Breast epithelium (tissue), 4 donors: ENCODE data around the gene TANC1. TPM values are rescaled to one million over a fixed set of nuclear protein-coding genes. Genes with fewer than 3 reads are reported as not detected.
A peak's percentile ranks its signal among the peaks of the same experiment; 100 is the strongest.

Experiments used
- DNase-seq, 2 donors: peaks; one replicate each; pipeline ENCODE4 v3.0.0-alpha.2; 2019; ENCODE audit warnings: low spot score in 2 of 2
- H3K27ac ChIP-seq, 2 donors: fragments of 200-600 bp; sonication (generic) in 1 of 2; one replicate each; pipeline ENCODE4 v1.5.1; 2016 to 2019; ENCODE audit warnings: mild to moderate bottlenecking in 1 of 2
- H3K27me3 ChIP-seq, 2 donors: fragments of 200-600 bp; sonication (generic) in 1 of 2; one replicate each; pipeline versions ENCODE4 v1.5.1 to v1.6.0; 2017 to 2019; ENCODE audit warnings: control low read depth in 1 of 2, mild to moderate bottlenecking in 1 of 2
- H3K36me3 ChIP-seq: fragments of 200-600 bp; one replicate; pipeline ENCODE4 v1.5.1; 2019
- H3K4me1 ChIP-seq, 2 donors: fragments of 200-600 bp; sonication (generic); one replicate each; pipeline ENCODE4 v1.5.1; 2016 to 2019; ENCODE audit warnings: control low read depth in 1 of 2
- H3K4me3 ChIP-seq, 3 donors: fragments of 200-600 bp; sonication (generic); 1 replicate in 2 of 3; 2 replicates in 1 of 3; pipeline ENCODE4 v1.5.1; 2016 to 2019; ENCODE audit warnings: mild to moderate bottlenecking in 3 of 3, moderate library complexity in 2 of 3
- H3K9me3 ChIP-seq, 2 donors: fragments of 200-600 bp; sonication (generic) in 1 of 2; one replicate each; pipeline ENCODE4 v1.5.1; 2016 to 2019; ENCODE audit warnings: control low read depth in 1 of 2
- POLR2A ChIP-seq: fragments of 450-650 bp; IDR thresholded peaks from one replicate; pipeline ENCODE4 v1.6.1; 2016; ENCODE audit warnings: antibody characterized with exemption, mild to moderate bottlenecking, moderate library complexity
- POLR2AphosphoS5 ChIP-seq, 3 donors: sonication (generic); formaldehyde crosslinking; IDR thresholded peaks; one replicate each; pipeline ENCODE4 v1.6.1; 2017; ENCODE audit warnings: antibody characterized with exemption in 3 of 3
- intact Hi-C: fragments of 100-400 bp; cut with DNase I; formaldehyde crosslinking; loops from one replicate; pipeline ENCODE4 v1.15.1; 2023; ENCODE audit warnings: low total_unique reads
- total RNA-seq, 3 donors: library from RNA; depleted of rRNA; stranded (reverse); fragments of >200 nt; gene quantifications; one replicate each; pipeline ENCODE4 v1.1.0, GENCODE V29; 2016
- TF ChIP-seq, protein P1 (sequence below), 3 donors: fragments of 450-650 bp; IDR thresholded peaks; one replicate each; pipeline ENCODE4 v1.5.1; 2016 to 2017; ENCODE audit warnings: antibody characterized with exemption in 3 of 3, mild to moderate bottlenecking in 3 of 3, moderate library complexity in 3 of 3

The TANC1 gene
- total RNA-seq, 3 donors from 2014 or later: 18.9 to 62.3 (median 58.4) TPM

DNA sequence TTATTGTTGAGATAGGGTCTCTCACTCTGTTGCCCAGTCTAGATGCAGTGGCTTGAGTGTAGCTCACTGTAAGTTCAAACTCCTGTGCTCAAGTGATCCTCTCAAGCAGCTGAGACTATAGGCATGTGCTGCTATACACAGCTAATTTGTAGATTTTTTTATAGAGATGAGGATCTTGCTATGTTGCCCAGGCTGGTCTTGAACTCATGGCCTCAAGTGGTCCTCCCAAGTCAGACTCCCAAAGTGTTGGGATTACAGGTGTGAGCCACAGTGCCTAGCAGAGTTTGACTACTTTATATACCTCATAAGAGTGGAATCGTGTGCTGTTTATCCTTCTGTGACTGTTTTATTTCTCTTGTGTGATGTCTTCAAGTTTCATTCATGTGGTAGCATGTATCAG, 60.3 kb downstream of the TANC1 start:
- H3K27me3 ChIP-seq: no peaks in the 10 kb centered on the region
- DNase-seq: no peak
- H3K4me3 ChIP-seq: no peak overlapping the region
- no peaks in the 10 kb centered on the region for H3K36me3 ChIP-seq
- no peak overlapping the region for H3K27ac ChIP-seq
- no peaks in the 10 kb centered on the region for H3K9me3 ChIP-seq
- peaks cover 0 to 3% of the 10 kb centered on the region in 2 donors for H3K4me1 ChIP-seq
- TF ChIP-seq POLR2AphosphoS5 (IDR thresholded peaks at IDR 0.05) (no peak), POLR2A (no peak)
- TF ChIP-seq, protein P1, sequence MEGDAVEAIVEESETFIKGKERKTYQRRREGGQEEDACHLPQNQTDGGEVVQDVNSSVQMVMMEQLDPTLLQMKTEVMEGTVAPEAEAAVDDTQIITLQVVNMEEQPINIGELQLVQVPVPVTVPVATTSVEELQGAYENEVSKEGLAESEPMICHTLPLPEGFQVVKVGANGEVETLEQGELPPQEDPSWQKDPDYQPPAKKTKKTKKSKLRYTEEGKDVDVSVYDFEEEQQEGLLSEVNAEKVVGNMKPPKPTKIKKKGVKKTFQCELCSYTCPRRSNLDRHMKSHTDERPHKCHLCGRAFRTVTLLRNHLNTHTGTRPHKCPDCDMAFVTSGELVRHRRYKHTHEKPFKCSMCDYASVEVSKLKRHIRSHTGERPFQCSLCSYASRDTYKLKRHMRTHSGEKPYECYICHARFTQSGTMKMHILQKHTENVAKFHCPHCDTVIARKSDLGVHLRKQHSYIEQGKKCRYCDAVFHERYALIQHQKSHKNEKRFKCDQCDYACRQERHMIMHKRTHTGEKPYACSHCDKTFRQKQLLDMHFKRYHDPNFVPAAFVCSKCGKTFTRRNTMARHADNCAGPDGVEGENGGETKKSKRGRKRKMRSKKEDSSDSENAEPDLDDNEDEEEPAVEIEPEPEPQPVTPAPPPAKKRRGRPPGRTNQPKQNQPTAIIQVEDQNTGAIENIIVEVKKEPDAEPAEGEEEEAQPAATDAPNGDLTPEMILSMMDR (IDR thresholded peaks at IDR 0.05): no peak
- intact Hi-C loops: no loop called here

DNA sequence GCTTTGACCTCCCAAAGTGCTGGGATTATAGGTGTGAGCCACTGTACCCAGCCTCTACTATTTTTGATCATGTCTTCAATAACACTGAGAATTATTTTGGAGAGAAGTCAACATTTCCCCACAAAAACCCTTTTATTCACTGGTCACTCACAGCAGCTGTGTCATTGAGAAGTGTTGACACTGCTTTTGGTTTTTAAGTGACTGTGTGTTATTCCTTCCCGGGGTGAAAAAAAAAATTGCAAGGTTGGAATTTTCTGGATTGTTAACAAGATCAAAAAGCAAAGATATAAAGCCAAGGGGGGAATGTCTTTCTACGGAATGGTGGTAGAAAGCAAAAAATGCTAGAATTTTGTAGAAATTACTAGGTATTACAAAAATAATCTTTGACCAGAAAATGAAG, 61.5 kb downstream of the TANC1 start:
- intact Hi-C loops: loop anchor here (10.0 kb wide), 1 partner anchor 95 kb away; no protein-coding TSS in a partner anchor
- H3K4me1 ChIP-seq: peaks cover 0 to 3% of the 10 kb centered on the region in 2 donors
- no peak overlapping the region for H3K4me3 ChIP-seq
- peak overlapping the region in 1 of 2 donors; percentile 36 for H3K27ac ChIP-seq
- no peaks in the 10 kb centered on the region for H3K27me3 ChIP-seq
- no peak for DNase-seq
- no peaks in the 10 kb centered on the region for H3K36me3 ChIP-seq
- TF ChIP-seq POLR2AphosphoS5 (IDR thresholded peaks at IDR 0.05): no peak
- TF ChIP-seq, protein P1 (IDR thresholded peaks at IDR 0.05): no peak
- no peak for TF ChIP-seq POLR2A
- no peaks in the 10 kb centered on the region for H3K9me3 ChIP-seq

DNA sequence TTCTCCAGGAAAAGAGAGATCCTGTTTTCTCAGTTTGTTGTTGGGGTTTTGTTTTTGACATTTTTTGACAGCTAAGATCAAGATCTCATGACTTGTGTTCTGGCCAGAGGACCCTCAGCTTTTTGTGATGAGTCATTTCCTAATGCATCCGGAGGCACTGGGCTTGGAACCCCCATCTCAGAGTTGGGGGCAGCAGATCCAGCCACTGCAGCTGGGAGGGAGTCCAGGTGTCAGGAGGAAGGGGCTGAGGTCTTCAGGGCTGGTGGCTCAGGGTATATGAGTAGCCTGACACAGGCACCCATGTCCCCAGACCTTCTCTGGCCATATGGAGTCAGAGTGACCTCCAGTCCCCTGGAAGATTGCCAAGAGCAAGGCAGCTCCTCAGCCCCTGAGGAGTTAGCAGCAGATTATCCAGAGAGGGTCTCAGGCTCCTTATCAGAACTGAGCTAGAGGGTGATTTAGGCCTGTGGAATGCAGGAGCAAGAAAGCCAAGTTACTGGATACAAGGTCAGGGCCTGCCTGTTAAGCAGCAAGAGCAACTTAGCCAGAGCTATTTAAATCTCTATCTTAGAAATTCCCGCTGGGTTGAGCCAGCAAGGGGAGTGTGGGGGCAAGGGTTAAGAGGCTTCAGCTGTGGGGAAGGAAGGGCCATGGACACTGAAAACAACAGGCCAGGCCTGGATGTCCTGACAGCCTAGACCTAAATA, 62.4 kb downstream of the TANC1 start:
- Histone ChIP-seq H3K4me1 (peaks cover 0 to 3% of the 10 kb centered on the region in 2 donors), H3K9me3 (no peaks in the 10 kb centered on the region), H3K27me3 (no peaks in the 10 kb centered on the region), H3K4me3 (no peak overlapping the region), H3K27ac (peak overlapping the region; percentile 57 to 64), H3K36me3 (no peaks in the 10 kb centered on the region)
- DNase-seq: no peak
- TF ChIP-seq POLR2AphosphoS5 (IDR thresholded peaks at IDR 0.05) (peak in 2 of 3 donors; percentile 5 to 63), POLR2A (no peak)
- TF ChIP-seq, protein P1 (IDR thresholded peaks at IDR 0.05): no peak
- intact Hi-C loops: loop anchor here (10.0 kb wide), 1 partner anchor 94 kb away; no protein-coding TSS in a partner anchor

DNA sequence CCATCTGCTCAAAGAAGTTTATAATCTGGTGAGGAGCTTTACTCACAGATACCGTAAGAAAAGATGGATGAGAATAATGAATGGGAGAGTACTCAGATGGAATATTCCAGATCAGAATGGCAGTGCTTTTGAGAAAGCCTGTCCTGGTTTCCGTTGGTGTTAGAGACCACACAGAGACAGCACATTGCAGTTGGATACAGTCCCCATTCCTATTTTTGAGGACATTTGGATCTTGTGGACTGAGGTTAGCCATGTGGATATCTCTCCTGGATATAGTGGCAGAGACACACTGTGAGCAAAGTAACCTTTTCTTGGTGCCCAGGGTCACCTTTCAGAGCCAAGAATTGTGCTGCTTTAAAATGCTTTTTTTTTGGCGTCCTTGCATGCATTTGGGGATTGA, 63.7 kb downstream of the TANC1 start:
- intact Hi-C loops: loop anchor here (10.0 kb wide), 1 partner anchor 93 kb away; no protein-coding TSS in a partner anchor
- peaks cover 0 to 3% of the 10 kb centered on the region in 2 donors for H3K4me1 ChIP-seq
- DNase-seq: no peak
- no peak overlapping the region for H3K4me3 ChIP-seq
- no peaks in the 10 kb centered on the region for H3K9me3 ChIP-seq
- no peaks in the 10 kb centered on the region for H3K27me3 ChIP-seq
- peak overlapping the region in 1 of 2 donors; percentile 33 for H3K27ac ChIP-seq
- H3K36me3 ChIP-seq: no peaks in the 10 kb centered on the region
- TF ChIP-seq, protein P1 (IDR thresholded peaks at IDR 0.05): no peak
- TF ChIP-seq POLR2AphosphoS5 (IDR thresholded peaks at IDR 0.05) (no peak), POLR2A (no peak)

DNA sequence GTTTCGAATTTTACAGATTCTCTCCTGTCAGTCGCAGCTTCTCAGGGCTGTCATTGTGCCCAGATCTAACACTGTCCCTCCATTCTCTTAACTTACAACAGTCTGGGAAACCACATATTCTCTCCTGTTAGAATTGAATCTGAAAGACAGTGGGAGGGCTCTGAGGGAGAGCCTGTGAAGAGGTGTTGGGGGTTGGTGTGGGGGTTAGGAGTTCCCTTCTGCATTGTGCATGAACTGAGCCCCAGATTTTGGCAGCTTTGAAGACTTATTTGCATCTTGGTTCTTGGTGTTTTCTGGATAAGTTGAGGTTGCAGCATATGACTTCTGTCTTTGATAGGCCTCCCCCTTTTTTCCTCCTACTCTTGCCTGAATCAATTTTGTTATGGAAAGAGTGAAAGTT, 64.1 kb downstream of the TANC1 start:
- Histone ChIP-seq H3K9me3 (no peaks in the 10 kb centered on the region), H3K36me3 (no peaks in the 10 kb centered on the region), H3K4me3 (no peak overlapping the region), H3K27me3 (no peaks in the 10 kb centered on the region), H3K27ac (peak overlapping the region in 1 of 2 donors; percentile 33), H3K4me1 (peaks cover 0 to 3% of the 10 kb centered on the region in 2 donors)
- DNase-seq: no peak
- intact Hi-C loops: loop anchor here (10.0 kb wide), 1 partner anchor 92 kb away; no protein-coding TSS in a partner anchor
- TF ChIP-seq POLR2AphosphoS5 (IDR thresholded peaks at IDR 0.05): no peak
- TF ChIP-seq POLR2A: no peak
- TF ChIP-seq, protein P1 (IDR thresholded peaks at IDR 0.05): no peak
